H9 (cell line): ENCODE measurements around the gene CENPH. TPM values are rescaled to one million over a fixed set of nuclear protein-coding genes. Genes with fewer than 3 reads are reported as not detected.
"Not testable (repeated sequence)": the region's sequence is repeated elsewhere in the genome, so short reads cannot be mapped to it uniquely, and the experiment has no call there.

Experiments
- DNase-seq: peaks from one replicate; pipeline ENCODE4 v3.0.0-alpha.2; 2017
- H2AFZ ChIP-seq: one replicate; pipeline ENCODE4 v1.6.1; 2013; ENCODE audit warnings: mild to moderate bottlenecking, low read length, control low read depth, moderate library complexity
- H2AK5ac ChIP-seq: 2 replicates; pipeline ENCODE4 v1.6.1; 2013; ENCODE audit warnings: low read length, control low read depth, mixed read lengths; ENCODE audit not compliant: insufficient read length
- H2BK120ac ChIP-seq: one replicate; pipeline ENCODE4 v1.6.1; 2013; ENCODE audit warnings: low read depth, mild to moderate bottlenecking, low read length, control low read depth, inconsistent platforms; ENCODE audit not compliant: poor library complexity, severe bottlenecking
- H2BK12ac ChIP-seq: 2 replicates; pipeline ENCODE4 v1.6.1; 2013; ENCODE audit warnings: low read length, control low read depth, mixed read lengths, low read depth; ENCODE audit not compliant: insufficient read length
- H2BK15ac ChIP-seq: 2 replicates; pipeline ENCODE4 v1.6.1; 2013; ENCODE audit warnings: low read depth, low read length, control low read depth
- H2BK20ac ChIP-seq: one replicate; pipeline ENCODE4 v1.6.1; 2013; ENCODE audit warnings: low read depth, mild to moderate bottlenecking, low read length, control low read depth, inconsistent platforms; ENCODE audit not compliant: poor library complexity, severe bottlenecking
- H2BK5ac ChIP-seq: 2 replicates; pipeline ENCODE4 v1.6.1; 2013; ENCODE audit warnings: low read length, control low read depth, mixed read lengths; ENCODE audit not compliant: insufficient read length
- H3K14ac ChIP-seq: 2 replicates; pipeline ENCODE4 v1.6.1; 2013; ENCODE audit warnings: low read length, control low read depth; ENCODE audit not compliant: insufficient read depth
- H3K18ac ChIP-seq: 2 replicates; pipeline ENCODE4 v1.6.1; 2013; ENCODE audit warnings: low read depth, mild to moderate bottlenecking, mixed read lengths, low read length, control low read depth; ENCODE audit not compliant: insufficient read length
- H3K23ac ChIP-seq: 2 replicates; pipeline ENCODE4 v1.6.1; 2013; ENCODE audit warnings: low read length, control low read depth, mixed read lengths, low read depth; ENCODE audit not compliant: insufficient read length
- H3K23me2 ChIP-seq: 2 replicates; pipeline ENCODE4 v1.6.1; 2013; ENCODE audit warnings: low read depth, mild to moderate bottlenecking, mixed read lengths, low read length, control low read depth; ENCODE audit not compliant: insufficient read length, poor library complexity, severe bottlenecking
- H3K27ac ChIP-seq: 2 replicates; pipeline ENCODE4 v1.5.1; 2013; ENCODE audit warnings: low read length, control low read depth, mixed read lengths, low read depth; ENCODE audit not compliant: insufficient read length
- H3K27me3 ChIP-seq: 2 replicates; pipeline ENCODE4 v1.6.1; 2013; ENCODE audit warnings: low read length, control low read depth, inconsistent platforms; ENCODE audit not compliant: insufficient read depth
- H3K4ac ChIP-seq: 2 replicates; pipeline ENCODE4 v1.6.1; 2013; ENCODE audit warnings: low read depth, mild to moderate bottlenecking, control low read depth, inconsistent platforms, low read length, moderate library complexity
- H3K4me1 ChIP-seq: 2 replicates; pipeline ENCODE4 v1.6.1; 2013; ENCODE audit warnings: low read length, control low read depth, inconsistent platforms; ENCODE audit not compliant: insufficient read depth
- H3K4me2 ChIP-seq: 2 replicates; pipeline ENCODE4 v1.6.1; 2013; ENCODE audit warnings: low read length, control low read depth, mixed read lengths; ENCODE audit not compliant: insufficient read length, insufficient read depth
- H3K56ac ChIP-seq: 2 replicates; pipeline ENCODE4 v1.6.1; 2013; ENCODE audit warnings: low read depth, mild to moderate bottlenecking, mixed read lengths, low read length, control low read depth; ENCODE audit not compliant: insufficient read length
- H3K79me1 ChIP-seq: 2 replicates; pipeline ENCODE4 v1.6.1; 2013; ENCODE audit warnings: low read depth, mild to moderate bottlenecking, moderate library complexity, low read length, control low read depth, inconsistent platforms; ENCODE audit not compliant: insufficient read depth, poor library complexity, severe bottlenecking
- H3K79me2 ChIP-seq: 2 replicates; pipeline ENCODE4 v1.6.1; 2013; ENCODE audit warnings: low read length, control low read depth, inconsistent platforms; ENCODE audit not compliant: insufficient read depth
- H3K9ac ChIP-seq: 2 replicates; pipeline ENCODE4 v1.6.1; 2013; ENCODE audit warnings: low read length, control low read depth, mixed read lengths; ENCODE audit not compliant: insufficient read length; ENCODE audit errors: extremely low read depth
- H3K9me3 ChIP-seq: one replicate; pipeline ENCODE4 v1.6.1; 2013; ENCODE audit warnings: low read depth, low read length, inconsistent platforms; ENCODE audit not compliant: control insufficient read depth
- H3T11ph ChIP-seq: one replicate; pipeline ENCODE4 v1.6.1; 2013; ENCODE audit warnings: mild to moderate bottlenecking, low read length, control low read depth, inconsistent platforms
- H4K20me1 ChIP-seq: one replicate; pipeline ENCODE4 v1.6.1; 2013; ENCODE audit not compliant: control insufficient read depth, insufficient read length, insufficient read depth
- H4K5ac ChIP-seq: 2 replicates; pipeline ENCODE4 v1.6.1; 2013; ENCODE audit warnings: low read depth, mild to moderate bottlenecking, mixed read lengths, low read length, control low read depth; ENCODE audit not compliant: insufficient read length
- H4K8ac ChIP-seq: replicated peaks from 2 replicates; pipeline ENCODE4 v1.6.1; 2013; ENCODE audit warnings: low read length, control low read depth, mixed read lengths, low read depth; ENCODE audit not compliant: insufficient read length
- H4K91ac ChIP-seq: 2 replicates; pipeline ENCODE4 v1.6.1; 2013; ENCODE audit warnings: low read depth, mild to moderate bottlenecking, moderate library complexity, mixed read lengths, low read length, control low read depth; ENCODE audit not compliant: insufficient read length
- H3K27ac Mint-ChIP-seq, 3 experiments: 2 replicates in 2 of 3; 3 replicates in 1 of 3; pipeline ENCODE4 v1.8.0; 2020 to 2021; ENCODE audit warnings: mixed read lengths in 3 of 3, mild to moderate bottlenecking in 1 of 3, moderate library complexity in 1 of 3
- H3K27me3 Mint-ChIP-seq: 2 replicates; pipeline ENCODE4 v1.8.0; 2021; ENCODE audit warnings: low read depth, mild to moderate bottlenecking, moderate library complexity, mixed read lengths
- H3K36me3 Mint-ChIP-seq, 3 experiments: 2 replicates in 2 of 3; 3 replicates in 1 of 3; pipeline ENCODE4 v1.8.0; 2020 to 2021; ENCODE audit warnings: low read depth in 3 of 3, mixed read lengths in 3 of 3; ENCODE audit not compliant: insufficient read depth in 1 of 3
- H3K4me1 Mint-ChIP-seq, 2 experiments: 2 replicates each; pipeline ENCODE4 v1.8.0; 2020; ENCODE audit warnings: mixed read lengths in 2 of 2
- H3K4me3 Mint-ChIP-seq, 2 experiments: 2 replicates in 1 of 2; 3 replicates in 1 of 2; pipeline ENCODE4 v1.8.0; 2020 to 2021; ENCODE audit warnings: mild to moderate bottlenecking in 2 of 2, mixed read lengths in 2 of 2, moderate library complexity in 1 of 2
- H3K9me3 Mint-ChIP-seq, 2 experiments: 2 replicates in 1 of 2; 3 replicates in 1 of 2; pipeline ENCODE4 v1.8.0; 2020; ENCODE audit warnings: mild to moderate bottlenecking in 2 of 2, mixed read lengths in 2 of 2, moderate library complexity in 1 of 2
- CTCF ChIP-seq: fragments of 200-600 bp; sonication (generic); conservative IDR thresholded peaks from 3 replicates; pipeline ENCODE4 v1.8.0; 2021; ENCODE audit warnings: antibody characterized with exemption, mild to moderate bottlenecking
- WGBS: extraction: QIAGEN DNeasy Blood & Tissue Kit; methylation state at CpG from one replicate; pipeline ENCODE4 v1.1.7; 2013; ENCODE audit warnings: missing lambda C conversion rate, low lambda C conversion rate, mixed read lengths; ENCODE audit not compliant: insufficient read length; ENCODE audit errors: extremely low coverage; 5-methylcytosine and 5-hydroxymethylcytosine counted together
- total RNA-seq: library from RNA; stranded (reverse); gene quantifications from 2 replicates; pipeline ENCODE4 v1.2.1, GENCODE V29; 2021

Gene CENPH
- total RNA-seq, 1 experiment from 2014 or later: 82.8 TPM

GRCh38 chr5:69219939-69220338 lies 30.6 kb downstream of the CENPH start:
- Histone ChIP-seq H3K9ac (no peak overlapping the region), H2BK15ac (no peak overlapping the region), H3K4ac (no peak overlapping the region), H3K27ac (no peak overlapping the region), H2BK5ac (no peak overlapping the region), H4K8ac (no peak overlapping the region), H3K14ac (no peak overlapping the region), H3K56ac (no peak overlapping the region), H3K79me1 (no peaks in the 10 kb centered on the region), H2AK5ac (no peak overlapping the region), H3K23me2 (no peaks in the 10 kb centered on the region), H3K79me2 (no peaks in the 10 kb centered on the region), H3K18ac (no peak overlapping the region), H3K23ac (no peak overlapping the region), H4K91ac (no peak overlapping the region), H3K4me1 (no peaks in the 10 kb centered on the region), H3T11ph (no peak overlapping the region), H4K5ac (no peak overlapping the region), H2AFZ (no peak overlapping the region), H3K27me3 (no peaks in the 10 kb centered on the region), H2BK120ac (no peak overlapping the region), H3K9me3 (no peaks in the 10 kb centered on the region), H4K20me1 (no peaks in the 10 kb centered on the region), H2BK12ac (no peak overlapping the region), H2BK20ac (no peak overlapping the region), H3K4me2 (no peak overlapping the region)
- Mint-ChIP-seq H3K36me3 (peaks cover 16 to 31% (median 17%) of the 10 kb centered on the region in 3 experiments), H3K27me3 (no peaks in the 10 kb centered on the region), H3K4me1 (peaks cover 3 to 12% of the 10 kb centered on the region in 2 experiments), H3K9me3 (peaks cover 4 to 8% of the 10 kb centered on the region in 2 experiments), H3K27ac (no peak overlapping the region), H3K4me3 (no peak overlapping the region)
- no peak for TF ChIP-seq CTCF
- no peak for DNase-seq

- Mint-ChIP-seq H3K36me3 (peaks cover 15 to 28% (median 16%) of the 10 kb centered on the region in 3 experiments), H3K4me1 (peaks cover 3 to 12% of the 10 kb centered on the region in 2 experiments)
- H2AK5ac ChIP-seq, H3T11ph ChIP-seq, H2AFZ ChIP-seq, H3K27me3 ChIP-seq, H4K5ac ChIP-seq, H4K8ac ChIP-seq, H4K91ac ChIP-seq, H3K27me3 Mint-ChIP-seq, H2BK15ac ChIP-seq, H3K23ac ChIP-seq, H3K4ac ChIP-seq, H3K4me3 Mint-ChIP-seq, H3K9ac ChIP-seq, H3K9me3 Mint-ChIP-seq, H3K27ac Mint-ChIP-seq, H3K27ac ChIP-seq, H2BK120ac ChIP-seq, H2BK20ac ChIP-seq, DNase-seq, H2BK12ac ChIP-seq, H3K79me2 ChIP-seq, H3K4me1 ChIP-seq, H3K79me1 ChIP-seq, H3K56ac ChIP-seq, H3K9me3 ChIP-seq, H4K20me1 ChIP-seq, H3K4me2 ChIP-seq, H3K18ac ChIP-seq, H3K23me2 ChIP-seq, H3K14ac ChIP-seq, H2BK5ac ChIP-seq: not testable (repeated sequence)
- WGBS: no CpG with 5 or more reads among the region's 18 CpGs
Measured at GRCh38 chr5:69220371-69220770, 31.0 kb downstream of the CENPH start.
